ENCODE measurements around the gene PDP2. TPM values are rescaled to one million over a fixed set of nuclear protein-coding genes. Genes with fewer than 3 reads are reported as not detected.

Gene PDP2
- total RNA-seq, 1 experiment from 2014 or later: 23.1 TPM

GRCh38 chr16:66910175-66910940 lies 30.0 kb downstream of the PDP2 start:
- Histone ChIP-seq H2AFZ (ENCODE audit: low read length) (no peak overlapping the region), H3K56ac (ENCODE audit: insufficient read length, low read depth, low read length) (no peak overlapping the region), H3K79me1 (ENCODE audit: insufficient read depth, low read depth, low read length, poor library complexity, severe bottlenecking) (no peaks in the 10 kb centered on the region), H3K27ac (ENCODE audit: insufficient read length, low read depth, low read length) (no peak overlapping the region), H2BK120ac (ENCODE audit: low read depth, low read length, poor library complexity, severe bottlenecking) (no peak overlapping the region), H2BK15ac (ENCODE audit: low read depth, low read length) (no peak overlapping the region), H4K8ac (replicated peaks; ENCODE audit: insufficient read length, low read depth, low read length) (no peak overlapping the region), H2AK5ac (ENCODE audit: insufficient read length, low read length) (no peak overlapping the region), H3K9ac (ENCODE audit: extremely low read depth, insufficient read length, low read length) (no peak overlapping the region), H3K79me2 (ENCODE audit: insufficient read depth, low read length) (no peaks in the 10 kb centered on the region), H3K4me1 (ENCODE audit: insufficient read depth, low read length) (no peaks in the 10 kb centered on the region), H3K23me2 (ENCODE audit: insufficient read length, low read depth, low read length, poor library complexity, severe bottlenecking) (no peaks in the 10 kb centered on the region), H2BK5ac (ENCODE audit: insufficient read length, low read length) (no peak overlapping the region), H3K9me3 (ENCODE audit: control insufficient read depth, low read depth, low read length) (no peaks in the 10 kb centered on the region), H2BK20ac (ENCODE audit: low read depth, low read length, poor library complexity, severe bottlenecking) (no peak overlapping the region), H3K4ac (ENCODE audit: low read depth, low read length) (no peak overlapping the region), H2BK12ac (ENCODE audit: insufficient read length, low read depth, low read length) (no peak overlapping the region), H3K14ac (ENCODE audit: insufficient read depth, low read length) (no peak overlapping the region), H3K27me3 (ENCODE audit: insufficient read depth, low read length) (no peaks in the 10 kb centered on the region), H3K18ac (ENCODE audit: insufficient read length, low read depth, low read length) (no peak overlapping the region), H4K20me1 (ENCODE audit: control insufficient read depth, insufficient read depth, insufficient read length) (no peaks in the 10 kb centered on the region), H3K23ac (ENCODE audit: insufficient read length, low read depth, low read length) (no peak overlapping the region), H3T11ph (ENCODE audit: low read length) (no peak overlapping the region), H4K91ac (ENCODE audit: insufficient read length, low read depth, low read length) (no peak overlapping the region), H4K5ac (ENCODE audit: insufficient read length, low read depth, low read length) (no peak overlapping the region), H3K4me2 (ENCODE audit: insufficient read depth, insufficient read length, low read length) (no peak overlapping the region)
- no peak for TF ChIP-seq CTCF (conservative IDR thresholded peaks at IDR 0.05)
- Mint-ChIP-seq H3K4me3 (no peak overlapping the region), H3K4me1 (peaks cover 2 to 12% of the 10 kb centered on the region in 2 experiments; a peak in 3 of 4 replicates), H3K9me3 (no peaks in the 10 kb centered on the region), H3K27ac (no peak overlapping the region), H3K36me3 (ENCODE audit: insufficient read depth in 1 of 3, low read depth in 3 of 3) (no peaks in the 10 kb centered on the region), H3K27me3 (ENCODE audit: low read depth) (peaks cover 32% of the 10 kb centered on the region)
- no peak for DNase-seq
- no CpG with 5 or more reads among the region's 14 CpGs for WGBS (ENCODE audit: extremely low coverage, insufficient read length, low lambda C conversion rate)
